IgD-negative memory B cell (primary cell): ENCODE measurements around the gene FAM89A. TPM values are rescaled to one million over a fixed set of nuclear protein-coding genes. Genes with fewer than 3 reads are reported as not detected.

Experiments used
- H3K27ac Mint-ChIP-seq, 3 donors: one replicate each; pipeline ENCODE4 v1.8.0; 2020 to 2022; ENCODE audit warnings: mild to moderate bottlenecking in 3 of 3, mixed read lengths in 3 of 3, moderate library complexity in 1 of 3
- H3K27me3 Mint-ChIP-seq: one replicate; pipeline ENCODE4 v1.8.0; 2021; ENCODE audit warnings: mixed read lengths
- H3K36me3 Mint-ChIP-seq: one replicate; pipeline ENCODE4 v1.8.0; 2020; ENCODE audit warnings: mild to moderate bottlenecking, mixed read lengths
- H3K4me1 Mint-ChIP-seq, 3 donors: one replicate each; pipeline ENCODE4 v1.8.0; 2020 to 2022; ENCODE audit warnings: mixed read lengths in 3 of 3, mild to moderate bottlenecking in 1 of 3
- H3K4me3 Mint-ChIP-seq, 4 donors: one replicate each; pipeline ENCODE4 v1.8.0; 2020 to 2022; ENCODE audit warnings: mild to moderate bottlenecking in 4 of 4, mixed read lengths in 4 of 4, moderate library complexity in 3 of 4
- H3K9me3 Mint-ChIP-seq, 3 donors: one replicate each; pipeline ENCODE4 v1.8.0; 2020 to 2021; ENCODE audit warnings: mixed read lengths in 3 of 3, mild to moderate bottlenecking in 1 of 3
- polyA plus RNA-seq: library from polyadenylated mRNA; unstranded; fragments of 300-500 nt; fragmentation: Illumina TruSeq; gene quantifications from one replicate; pipeline ENCODE4 v1.2.3, GENCODE V29; 2021

FAM89A gene
- polyA plus RNA-seq, 1 donor from 2014 or later: 6.9 TPM

DNA sequence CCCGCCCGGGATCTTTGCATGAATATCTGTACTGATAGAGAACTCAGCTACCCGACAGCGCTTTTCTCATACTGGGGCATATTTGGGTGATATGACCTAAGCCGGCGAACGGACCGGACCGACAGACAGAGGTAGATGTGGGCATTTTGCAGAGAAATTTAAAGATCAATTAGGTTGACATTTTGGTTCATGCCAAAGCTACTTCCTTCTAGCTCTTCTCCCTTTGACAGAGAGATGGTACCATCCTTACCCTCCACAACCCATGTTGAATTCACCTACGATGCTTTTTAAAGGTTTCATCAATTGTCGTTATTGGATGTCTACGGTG is 60.7 kb downstream of the FAM89A start:
- Mint-ChIP-seq H3K27me3 (no peaks in the 10 kb centered on the region), H3K4me1 (peaks cover 27 to 38% (median 32%) of the 10 kb centered on the region in 3 donors), H3K9me3 (no peaks in the 10 kb centered on the region), H3K27ac (peak overlapping the region in 1 of 3 donors; percentile 93), H3K4me3 (peak overlapping the region in 2 of 4 donors; percentile 92 to 97), H3K36me3 (peaks cover 2% of the 10 kb centered on the region)

GRCh38 chr1:230978491-230979388 is 61.3 kb downstream of the FAM89A start, which contains the start of the genes ARV1 and TTC13:
TSS of gene ARV1 (plus strand) at chr1:230979094. CDS start at chr1:230979106, 12 bp downstream.
TSS of gene TTC13 (minus strand) at chr1:230978861. CDS start at chr1:230978830, 31 bp downstream.
- H3K27me3 Mint-ChIP-seq: no peaks in the 10 kb centered on the region
- H3K4me3 Mint-ChIP-seq: peak within 1 kb of the TSS; percentile 97 to 99 (median 98)
- H3K4me1 Mint-ChIP-seq: peaks cover 29 to 38% (median 36%) of the 10 kb centered on the region in 3 donors
- peaks cover 2% of the 10 kb centered on the region for H3K36me3 Mint-ChIP-seq
- H3K9me3 Mint-ChIP-seq: no peaks in the 10 kb centered on the region
- H3K27ac Mint-ChIP-seq: peak within 1 kb of the TSS; percentile 95 to 98 (median 95)

DNA sequence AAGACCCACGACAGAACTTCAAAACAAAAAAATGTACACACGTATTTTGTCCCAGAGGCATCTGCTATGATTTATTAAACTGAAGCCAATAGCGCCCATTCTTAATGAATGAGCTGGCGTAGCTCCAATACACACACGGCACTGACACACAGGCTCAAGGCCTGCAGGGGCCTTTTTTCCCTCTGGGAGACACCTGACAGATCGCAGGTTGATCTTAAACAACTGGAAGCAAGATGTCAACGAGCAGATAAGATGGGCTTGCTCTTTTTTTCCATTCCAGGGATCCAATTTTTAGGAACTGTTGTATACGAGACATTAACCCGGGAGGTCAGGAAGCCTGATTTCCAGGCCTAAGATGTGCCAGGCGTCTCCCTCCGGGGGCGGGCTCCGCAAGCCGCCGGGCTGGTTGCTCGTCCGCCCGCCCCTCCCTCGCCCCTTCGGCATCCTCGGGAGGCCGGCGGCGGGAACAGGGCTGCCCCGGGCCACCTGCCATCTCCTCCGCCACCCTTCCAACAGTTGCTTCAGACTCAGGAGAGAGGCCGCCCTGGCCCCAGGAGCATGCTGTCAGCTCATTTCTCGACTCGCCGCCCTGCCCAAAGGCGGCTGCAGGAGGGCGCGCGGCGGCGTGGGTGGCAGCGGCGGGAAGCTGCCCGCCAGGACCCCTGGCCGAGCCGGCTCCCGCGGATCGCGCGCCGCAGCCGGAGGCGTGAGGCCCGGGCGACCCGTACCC is 62.1 kb downstream of the FAM89A start:
- Mint-ChIP-seq H3K27me3 (no peaks in the 10 kb centered on the region), H3K27ac (peak overlapping the region; percentile 95 to 98 (median 95)), H3K4me3 (peak overlapping the region; percentile 95 to 99 (median 98)), H3K9me3 (no peaks in the 10 kb centered on the region), H3K36me3 (no peaks in the 10 kb centered on the region), H3K4me1 (peaks cover 31 to 41% (median 41%) of the 10 kb centered on the region in 3 donors)

GRCh38 chr1:230976825-230977747 is 63.0 kb downstream of the FAM89A start:
- Mint-ChIP-seq H3K4me3 (peak overlapping the region; percentile 95 to 99 (median 98)), H3K4me1 (peaks cover 38 to 49% (median 49%) of the 10 kb centered on the region in 3 donors), H3K36me3 (no peaks in the 10 kb centered on the region), H3K9me3 (no peaks in the 10 kb centered on the region), H3K27ac (peak overlapping the region; percentile 95 to 98 (median 95)), H3K27me3 (no peaks in the 10 kb centered on the region)

- Mint-ChIP-seq H3K9me3 (no peaks in the 10 kb centered on the region), H3K27me3 (no peaks in the 10 kb centered on the region), H3K4me3 (peak overlapping the region; percentile 12 to 99 (median 98)), H3K4me1 (peaks cover 44 to 54% (median 49%) of the 10 kb centered on the region in 3 donors), H3K36me3 (no peaks in the 10 kb centered on the region), H3K27ac (peak overlapping the region in 2 of 3 donors; percentile 73 to 95)
Measured at GRCh38 chr1:230976360-230976759, 63.7 kb downstream of the FAM89A start.

DNA sequence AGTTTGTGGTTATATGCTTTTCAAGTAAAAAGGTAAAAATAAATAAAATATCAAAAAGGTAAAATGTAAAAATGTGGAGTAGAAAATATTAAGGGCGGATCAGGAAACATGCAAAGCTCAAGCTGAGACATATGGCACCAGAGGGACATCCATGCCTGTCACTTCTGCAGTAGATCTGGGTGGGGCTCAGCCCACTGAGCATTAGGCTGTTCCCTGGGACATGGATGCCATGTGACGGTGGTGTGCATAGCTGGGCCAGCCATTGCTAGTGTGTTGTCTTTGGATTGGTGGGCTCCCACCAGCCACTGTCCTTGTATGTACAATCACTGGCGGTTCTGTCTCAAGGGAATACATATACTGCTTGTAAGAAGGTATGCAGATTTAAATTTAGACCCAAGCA is 64.4 kb downstream of the FAM89A start:
- Mint-ChIP-seq H3K4me1 (peaks cover 46 to 55% (median 52%) of the 10 kb centered on the region in 3 donors), H3K9me3 (no peaks in the 10 kb centered on the region), H3K4me3 (peak overlapping the region in 1 of 4 donors; percentile 26), H3K27ac (no peak overlapping the region), H3K27me3 (no peaks in the 10 kb centered on the region), H3K36me3 (no peaks in the 10 kb centered on the region)

DNA sequence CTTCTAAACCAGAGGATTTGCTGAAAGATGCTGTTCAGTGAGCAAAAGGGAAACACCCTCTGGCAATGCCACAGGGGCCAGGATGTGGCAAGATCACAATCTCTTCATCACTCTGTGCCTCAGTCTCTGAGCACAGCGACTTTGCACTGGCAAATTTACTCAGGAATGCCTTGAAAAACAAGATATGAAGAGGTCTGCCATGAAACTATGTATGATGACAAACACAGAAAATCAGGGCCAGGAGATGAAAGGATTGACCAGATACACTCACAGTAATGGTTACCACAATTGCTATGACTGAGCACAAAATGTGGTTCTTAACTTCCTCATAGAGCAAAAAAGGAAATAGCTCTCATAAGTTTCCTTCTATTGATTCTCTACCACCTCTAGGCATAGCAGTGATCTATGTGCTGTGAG is 67.2 kb downstream of the FAM89A start:
- H3K27ac Mint-ChIP-seq: peak overlapping the region; percentile 46 to 88 (median 74)
- H3K4me3 Mint-ChIP-seq: peak overlapping the region in 3 of 4 donors; percentile 58 to 80 (median 66)
- no peaks in the 10 kb centered on the region for H3K36me3 Mint-ChIP-seq
- H3K27me3 Mint-ChIP-seq: no peaks in the 10 kb centered on the region
- peaks cover 50 to 59% (median 54%) of the 10 kb centered on the region in 3 donors for H3K4me1 Mint-ChIP-seq
- no peaks in the 10 kb centered on the region for H3K9me3 Mint-ChIP-seq

DNA sequence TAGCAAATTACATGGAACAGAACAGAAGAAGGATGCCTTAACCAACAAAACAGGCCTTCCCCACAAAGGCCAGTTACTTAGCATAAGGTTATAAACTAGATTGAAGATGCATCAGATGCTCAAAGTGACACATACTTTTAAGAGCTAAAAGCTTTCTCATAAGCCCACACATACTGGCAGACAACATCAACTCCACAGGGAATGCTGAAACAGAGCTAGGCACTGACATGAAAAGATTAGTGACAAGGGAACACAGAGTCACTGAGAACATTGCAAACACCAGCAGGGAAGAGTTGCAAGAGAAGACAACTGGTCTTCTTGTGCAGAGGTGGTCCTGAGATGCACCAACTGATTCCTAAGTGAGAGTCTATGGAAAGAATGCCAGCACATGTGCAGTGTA is 68.3 kb downstream of the FAM89A start:
- H3K4me3 Mint-ChIP-seq: no peak overlapping the region
- H3K4me1 Mint-ChIP-seq: peaks cover 41 to 48% (median 44%) of the 10 kb centered on the region in 3 donors
- H3K9me3 Mint-ChIP-seq: no peaks in the 10 kb centered on the region
- no peaks in the 10 kb centered on the region for H3K36me3 Mint-ChIP-seq
- no peak overlapping the region for H3K27ac Mint-ChIP-seq
- H3K27me3 Mint-ChIP-seq: no peaks in the 10 kb centered on the region

- no peaks in the 10 kb centered on the region for H3K36me3 Mint-ChIP-seq
- H3K4me1 Mint-ChIP-seq: peaks cover 33 to 37% (median 36%) of the 10 kb centered on the region in 3 donors
- no peaks in the 10 kb centered on the region for H3K27me3 Mint-ChIP-seq
- H3K27ac Mint-ChIP-seq: no peak overlapping the region
- no peak overlapping the region for H3K4me3 Mint-ChIP-seq
- H3K9me3 Mint-ChIP-seq: no peaks in the 10 kb centered on the region
Measured at GRCh38 chr1:230970432-230970831, 69.6 kb downstream of the FAM89A start.

Other genes starting within 250 kb of the FAM89A start
- 5.5 TPM for gene C1orf198, start 171.7 kb downstream of the FAM89A start, polyA plus RNA-seq
- gene TTC13, start 61.4 kb downstream of the FAM89A start, polyA plus RNA-seq: 12.8 TPM
- gene ARV1, start 61.2 kb downstream of the FAM89A start, polyA plus RNA-seq: 29.2 TPM
- gene TRIM67, start 121.8 kb upstream of the FAM89A start, polyA plus RNA-seq: not detected
- 40.1 TPM for gene GNPAT, start 201.0 kb upstream of the FAM89A start, polyA plus RNA-seq